ENCODE results near the gene PRR9. TPM values are rescaled to one million over a fixed set of nuclear protein-coding genes. Genes with fewer than 3 reads are reported as not detected.

PRR9 gene
- total and polyA plus RNA-seq, 2 of the 8 experiments (the other 6 are each of a cell fraction or from before 2014, with no cell fraction given), result not detected

GRCh38 chr1:153194331-153195050 lies 22.9 kb upstream of the PRR9 start:
- Histone ChIP-seq H3K14ac (ENCODE audit: insufficient read length) (no peak overlapping the region), H3K23me2 (ENCODE audit: low read depth, low read length) (no peaks in the 10 kb centered on the region), H4K91ac (replicated peaks; ENCODE audit: insufficient read length, low read length) (no peak overlapping the region), H3K9ac (replicated peaks in 1 of 4; ENCODE audit: extremely low read depth in 1 of 4, low read depth in 3 of 4, low read length in 3 of 4) (no peak overlapping the region), H2BK20ac (ENCODE audit: low read length) (no peak overlapping the region), H3K56ac (replicated peaks; ENCODE audit: insufficient read length, low read depth, low read length) (no peak overlapping the region), H3K18ac (ENCODE audit: extremely low read depth, low read length) (no peak overlapping the region), H3K9me3 (ENCODE audit: insufficient read depth in 2 of 2, low read depth in 1 of 2, low read length in 1 of 2) (no peaks in the 10 kb centered on the region), H3K4me2 (ENCODE audit: insufficient read depth in 1 of 2, low read depth in 2 of 2, low read length in 2 of 2) (no peak overlapping the region), H4K8ac (ENCODE audit: extremely low read depth, insufficient read depth, low read length) (no peak overlapping the region), H3K27ac (ENCODE audit: low read depth, low read length) (no peak overlapping the region), H2BK5ac (ENCODE audit: low read depth, low read length) (no peak overlapping the region), H3K27me3 (replicated peaks in 1 of 4; ENCODE audit: control insufficient read depth in 3 of 4, extremely low read depth in 1 of 4, insufficient read depth in 3 of 4, low read length in 3 of 4) (no peaks in the 10 kb centered on the region), H2BK120ac (replicated peaks; ENCODE audit: low read depth, low read length) (no peak overlapping the region), H2AK5ac (ENCODE audit: low read depth, low read length) (no peak overlapping the region), H3K79me1 (ENCODE audit: low read depth, low read length) (no peaks in the 10 kb centered on the region), H2BK12ac (ENCODE audit: low read depth, low read length) (no peak overlapping the region), H3K79me2 (ENCODE audit: control insufficient read depth in 1 of 2, insufficient read depth in 2 of 2, low read length in 2 of 2) (no peaks in the 10 kb centered on the region), H3K23ac (ENCODE audit: insufficient read length) (no peak overlapping the region), H3K4me3 (ENCODE audit: extremely low read depth in 1 of 4, insufficient read depth in 2 of 4, low read depth in 3 of 4, low read length in 4 of 4) (no peak overlapping the region), H2BK15ac (ENCODE audit: low read length) (no peak overlapping the region), H2AFZ (ENCODE audit: low read length) (no peak overlapping the region), H4K20me1 (replicated peaks in 1 of 2; ENCODE audit: control insufficient read depth in 1 of 2, insufficient read depth in 2 of 2, low read length in 2 of 2) (no peaks in the 10 kb centered on the region), H3K4ac (replicated peaks; ENCODE audit: insufficient read length, low read depth, low read length) (no peak overlapping the region), H3K36me3 (ENCODE audit: control insufficient read depth in 2 of 4, insufficient read depth in 4 of 4, low read length in 3 of 4) (no peaks in the 10 kb centered on the region), H4K5ac (ENCODE audit: insufficient read length, low read depth, low read length) (no peak overlapping the region), H3K4me1 (replicated peaks in 1 of 4; ENCODE audit: control insufficient read depth in 3 of 4, insufficient read depth in 4 of 4, low read length in 3 of 4) (0 out of 7 replicates have a peak, but pooled peaks cover 0 to 2% (median 0%) of the 10 kb centered on the region in 4 experiments)
- POLR2A ChIA-PET (ENCODE audit: partially characterized antibody), result no interaction called here
- no peak for DNase-seq (ENCODE audit: low read depth in 1 of 2, low spot score in 2 of 2)
- CTCF ChIA-PET (ENCODE audit: partially characterized antibody), result interaction anchor here (0.6 to 10.6 kb wide), 9 partner anchors 27 to 1395 kb away, joined by 3 to 200 read pairs (median 4); no protein-coding TSS in a partner anchor
- 76% methylated on average over 3 of the region's 3 CpGs; no CpG with 5 or more reads in 1 of the 2 experiments for WGBS, 2 experiments (ENCODE audit: extremely low coverage in 1 of 2, insufficient coverage in 1 of 2, insufficient read length in 1 of 2, insufficient replicate concordance in 2 of 2, low coverage in 1 of 2, low lambda C conversion rate in 2 of 2, missing lambda C conversion rate in 1 of 2)
- no peak for FAIRE-seq
- no peak for TF ChIP-seq EP300 (IDR thresholded peaks at IDR 0.05; ENCODE audit: borderline replicate concordance in 1 of 2, low read depth in 2 of 2, low read length in 2 of 2)

Data from H1 (cell line).